ENCODE data around the gene DPYD. TPM values are rescaled to one million over a fixed set of nuclear protein-coding genes. Genes with fewer than 3 reads are reported as not detected.

Gene DPYD
- total and polyA plus RNA-seq, 10 of the 15 experiments (the other 5 are each of a cell fraction or from before 2014, with no cell fraction given): 5.7 to 23.8 (median 10.2) TPM

DNA sequence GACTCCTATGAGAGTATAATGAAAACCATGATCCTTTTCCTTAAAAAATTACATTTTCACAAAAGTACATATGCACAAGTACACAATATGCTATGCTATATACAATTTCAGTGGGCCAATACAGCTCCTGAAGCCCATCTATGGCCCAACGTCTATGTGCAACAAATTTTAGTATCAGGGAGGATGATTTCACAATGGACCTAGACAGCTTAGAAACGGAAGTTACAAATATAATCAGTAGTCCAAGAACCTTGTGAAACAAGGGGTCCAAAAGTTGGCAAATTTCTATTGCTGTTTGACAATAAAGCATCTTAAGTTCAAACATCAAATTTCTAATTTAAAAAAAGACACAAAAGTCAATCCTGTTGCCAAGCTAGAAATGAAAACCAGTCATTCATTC is 87.0 kb downstream of the DPYD start:
- no peaks in the 10 kb centered on the region for H3K79me2 ChIP-seq (ENCODE audit: control insufficient read depth, insufficient read depth, low read length)
- SMC1A ChIA-PET (ENCODE audit: uncharacterized antibody, unreplicated experiment): interaction anchor here (1.0 to 3.6 kb wide), 6 partner anchors 9 to 143 kb away, joined by 3 to 15 read pairs (median 4); no protein-coding TSS in a partner anchor
- no peak overlapping the region for H3K4me2 ChIP-seq (ENCODE audit: control insufficient read depth, insufficient read depth)
- no peak overlapping the region for H3K9ac ChIP-seq (ENCODE audit: control insufficient read depth, insufficient read depth, low read length)
- H3K4me3 ChIP-seq: no peak overlapping the region
- no peak for ATAC-seq
- no peak overlapping the region for H2AFZ ChIP-seq (ENCODE audit: control insufficient read depth, low read depth, low read length)
- intact Hi-C loops (cut with micrococcal nuclease; ENCODE audit: unreplicated experiment): no loop called here
- RAD21 ChIA-PET (ENCODE audit: unreplicated experiment): interaction anchor here (0.8 to 1.7 kb wide), 2 partner anchors 31 to 85 kb away, joined by 3 to 4 read pairs; no protein-coding TSS in a partner anchor
- no peak for FAIRE-seq
- WGBS (ENCODE audit: insufficient coverage, insufficient replicate concordance, low lambda C conversion rate, missing lambda C conversion rate): 0% methylated on average over 2 of the region's 2 CpGs
- H3K36me3 ChIP-seq (ENCODE audit: control insufficient read depth in 2 of 2, insufficient read depth in 2 of 2, low read length in 1 of 2): no peaks in the 10 kb centered on the region
- H3K27ac ChIP-seq (ENCODE audit: control insufficient read depth, insufficient read depth): no peak overlapping the region
- no peak for DNase-seq (ENCODE audit: low read depth, low spot score)
- H3K9me3 ChIP-seq (replicated peaks; ENCODE audit: control insufficient read depth, insufficient read depth, low read length): no peaks in the 10 kb centered on the region
- no peaks in the 10 kb centered on the region for H3K4me1 ChIP-seq (ENCODE audit: control insufficient read depth, insufficient read depth, low read length)
- CTCF ChIA-PET: no interaction called here
- H3K27me3 ChIP-seq (replicated peaks in 1 of 2; ENCODE audit: control insufficient read depth in 2 of 2, insufficient read depth in 2 of 2, low read length in 1 of 2): no peaks in the 10 kb centered on the region
- in situ Hi-C loops (cut with MboI): no loop called here
- no peaks in the 10 kb centered on the region for H4K20me1 ChIP-seq (ENCODE audit: control insufficient read depth, insufficient read depth)
- POLR2A ChIA-PET: no interaction called here
- BruUV-seq (replicated peaks): no TSS peak
- TF ChIP-seq SUZ12 (IDR thresholded peaks at IDR 0.05; ENCODE audit: unreplicated experiment): no peak
- TF ChIP-seq ZNF274 (IDR thresholded peaks at IDR 0.05; ENCODE audit: insufficient read depth, insufficient read length): no peak
- no peak for TF ChIP-seq ASH2L (IDR thresholded peaks at IDR 0.05; ENCODE audit: borderline replicate concordance, low read depth)
- no peak for TF ChIP-seq NKRF (conservative IDR thresholded peaks at IDR 0.05)
- no peak for TF ChIP-seq GATAD2B (conservative IDR thresholded peaks at IDR 0.05; ENCODE audit: low read depth)
- TF ChIP-seq, protein P1, sequence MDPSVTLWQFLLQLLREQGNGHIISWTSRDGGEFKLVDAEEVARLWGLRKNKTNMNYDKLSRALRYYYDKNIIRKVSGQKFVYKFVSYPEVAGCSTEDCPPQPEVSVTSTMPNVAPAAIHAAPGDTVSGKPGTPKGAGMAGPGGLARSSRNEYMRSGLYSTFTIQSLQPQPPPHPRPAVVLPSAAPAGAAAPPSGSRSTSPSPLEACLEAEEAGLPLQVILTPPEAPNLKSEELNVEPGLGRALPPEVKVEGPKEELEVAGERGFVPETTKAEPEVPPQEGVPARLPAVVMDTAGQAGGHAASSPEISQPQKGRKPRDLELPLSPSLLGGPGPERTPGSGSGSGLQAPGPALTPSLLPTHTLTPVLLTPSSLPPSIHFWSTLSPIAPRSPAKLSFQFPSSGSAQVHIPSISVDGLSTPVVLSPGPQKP (IDR thresholded peaks at IDR 0.05; ENCODE audit: low read depth, low read length): no peak
- TF ChIP-seq, protein P2, sequence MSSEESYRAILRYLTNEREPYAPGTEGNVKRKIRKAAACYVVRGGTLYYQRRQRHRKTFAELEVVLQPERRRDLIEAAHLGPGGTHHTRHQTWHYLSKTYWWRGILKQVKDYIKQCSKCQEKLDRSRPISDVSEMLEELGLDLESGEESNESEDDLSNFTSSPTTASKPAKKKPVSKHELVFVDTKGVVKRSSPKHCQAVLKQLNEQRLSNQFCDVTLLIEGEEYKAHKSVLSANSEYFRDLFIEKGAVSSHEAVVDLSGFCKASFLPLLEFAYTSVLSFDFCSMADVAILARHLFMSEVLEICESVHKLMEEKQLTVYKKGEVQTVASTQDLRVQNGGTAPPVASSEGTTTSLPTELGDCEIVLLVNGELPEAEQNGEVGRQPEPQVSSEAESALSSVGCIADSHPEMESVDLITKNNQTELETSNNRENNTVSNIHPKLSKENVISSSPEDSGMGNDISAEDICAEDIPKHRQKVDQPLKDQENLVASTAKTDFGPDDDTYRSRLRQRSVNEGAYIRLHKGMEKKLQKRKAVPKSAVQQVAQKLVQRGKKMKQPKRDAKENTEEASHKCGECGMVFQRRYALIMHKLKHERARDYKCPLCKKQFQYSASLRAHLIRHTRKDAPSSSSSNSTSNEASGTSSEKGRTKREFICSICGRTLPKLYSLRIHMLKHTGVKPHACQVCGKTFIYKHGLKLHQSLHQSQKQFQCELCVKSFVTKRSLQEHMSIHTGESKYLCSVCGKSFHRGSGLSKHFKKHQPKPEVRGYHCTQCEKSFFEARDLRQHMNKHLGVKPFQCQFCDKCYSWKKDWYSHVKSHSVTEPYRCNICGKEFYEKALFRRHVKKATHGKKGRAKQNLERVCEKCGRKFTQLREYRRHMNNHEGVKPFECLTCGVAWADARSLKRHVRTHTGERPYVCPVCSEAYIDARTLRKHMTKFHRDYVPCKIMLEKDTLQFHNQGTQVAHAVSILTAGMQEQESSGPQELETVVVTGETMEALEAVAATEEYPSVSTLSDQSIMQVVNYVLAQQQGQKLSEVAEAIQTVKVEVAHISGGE (CRISPR knock-in tag; IDR thresholded peaks at IDR 0.05): no peak
- TF ChIP-seq ZNF207 (IDR thresholded peaks at IDR 0.05; ENCODE audit: borderline replicate concordance): no peak
- TF ChIP-seq JUNB (IDR thresholded peaks at IDR 0.05): no peak
- no peak for TF ChIP-seq ZSCAN29 (IDR thresholded peaks at IDR 0.05)
- no peak for TF ChIP-seq ZNF217 (IDR thresholded peaks at IDR 0.05)
- TF ChIP-seq RELB (IDR thresholded peaks at IDR 0.05; ENCODE audit: low read depth): no peak
- TF ChIP-seq TCF3 (IDR thresholded peaks at IDR 0.05; ENCODE audit: borderline replicate concordance, insufficient read depth, low read depth, low read length): no peak
- TF ChIP-seq, protein P3, sequence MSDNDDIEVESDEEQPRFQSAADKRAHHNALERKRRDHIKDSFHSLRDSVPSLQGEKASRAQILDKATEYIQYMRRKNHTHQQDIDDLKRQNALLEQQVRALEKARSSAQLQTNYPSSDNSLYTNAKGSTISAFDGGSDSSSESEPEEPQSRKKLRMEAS (IDR thresholded peaks at IDR 0.05; ENCODE audit: low read depth, low read length): no peak
- no peak for TF ChIP-seq WRNIP1 (IDR thresholded peaks at IDR 0.05; ENCODE audit: borderline replicate concordance, low read depth, low read length)
- no peak for TF ChIP-seq PAX5 (IDR thresholded peaks at IDR 0.05; ENCODE audit: borderline replicate concordance, low read depth, low read length)

All from GM12878 (cell line).